MM.1S (cell line): ENCODE measurements around the gene RMI2.

Source experiments
- CTCF ChIP-seq: fragments of 300-600 bp; sonication (generic); IDR thresholded peaks from 2 replicates; pipeline ENCODE4 v1.5.1; 2016; ENCODE audit warnings: antibody characterized with exemption, low read length, mixed read lengths
- EZH2 ChIP-seq: fragments of 300-600 bp; sonication (generic); optimal IDR thresholded peaks from 2 replicates; pipeline ENCODE3; 2017; ENCODE audit warnings: low read depth, mild to moderate bottlenecking, antibody characterized with exemption, low read length, mixed read lengths

GRCh38 chr16:11320170-11320569, 25.1 kb upstream of the RMI2 start:
- TF ChIP-seq CTCF, result no peak
- TF ChIP-seq EZH2, result no peak
